HG02970 (cell line): ENCODE data around the gene SLC39A1.
A peak's percentile ranks its signal among the peaks of the same experiment; 100 is the strongest.
"Not testable (repeated sequence)": the region's sequence is repeated elsewhere in the genome, so short reads cannot be mapped to it uniquely, and the experiment has no call there.

Experiments
- ATAC-seq: cut with Tn5 transposase; IDR thresholded peaks from one replicate; pipeline ENCODE4 v1.9.1; 2021; ENCODE audit warnings: mild to moderate bottlenecking, moderate library complexity, moderate number of reproducible peaks; ENCODE audit not compliant: unreplicated experiment, low FRiP score

The SLC39A1 gene, protein sequence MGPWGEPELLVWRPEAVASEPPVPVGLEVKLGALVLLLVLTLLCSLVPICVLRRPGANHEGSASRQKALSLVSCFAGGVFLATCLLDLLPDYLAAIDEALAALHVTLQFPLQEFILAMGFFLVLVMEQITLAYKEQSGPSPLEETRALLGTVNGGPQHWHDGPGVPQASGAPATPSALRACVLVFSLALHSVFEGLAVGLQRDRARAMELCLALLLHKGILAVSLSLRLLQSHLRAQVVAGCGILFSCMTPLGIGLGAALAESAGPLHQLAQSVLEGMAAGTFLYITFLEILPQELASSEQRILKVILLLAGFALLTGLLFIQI

GRCh38 chr1:153963030-153963849 lies at the start of gene SLC39A1:
Gene SLC39A1, minus strand, starts transcription at chr1:153963537. Its CDS starts 822 bp downstream, at chr1:153962715.
- ATAC-seq, result peak; percentile 31

DNA sequence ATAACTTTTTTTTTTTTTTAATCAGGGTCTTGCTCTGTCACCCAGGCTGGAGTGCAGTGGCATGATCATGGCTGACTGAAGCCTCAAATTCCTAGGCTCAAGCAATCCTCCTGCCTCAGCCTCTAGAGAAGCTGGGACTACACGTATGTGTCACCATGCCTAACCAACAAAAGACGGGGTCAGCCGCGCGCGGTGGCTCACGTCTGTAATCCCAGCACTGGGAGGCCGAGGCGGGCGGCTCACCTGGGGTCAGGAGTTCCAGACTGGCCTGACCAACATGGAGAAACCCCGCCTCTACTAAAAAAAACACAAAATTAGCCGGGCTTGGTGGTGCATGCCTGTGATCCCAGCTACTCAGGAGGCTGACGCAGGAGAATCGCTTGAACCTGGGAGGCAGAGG lies 49.2 kb upstream of the SLC39A1 start:
- ATAC-seq, result not testable (repeated sequence)

GRCh38 chr1:154012129-154012528 lies 48.8 kb upstream of the SLC39A1 start:
- ATAC-seq, result no peak

GRCh38 chr1:154006136-154006535 lies 42.8 kb upstream of the SLC39A1 start:
- ATAC-seq, result no peak

DNA sequence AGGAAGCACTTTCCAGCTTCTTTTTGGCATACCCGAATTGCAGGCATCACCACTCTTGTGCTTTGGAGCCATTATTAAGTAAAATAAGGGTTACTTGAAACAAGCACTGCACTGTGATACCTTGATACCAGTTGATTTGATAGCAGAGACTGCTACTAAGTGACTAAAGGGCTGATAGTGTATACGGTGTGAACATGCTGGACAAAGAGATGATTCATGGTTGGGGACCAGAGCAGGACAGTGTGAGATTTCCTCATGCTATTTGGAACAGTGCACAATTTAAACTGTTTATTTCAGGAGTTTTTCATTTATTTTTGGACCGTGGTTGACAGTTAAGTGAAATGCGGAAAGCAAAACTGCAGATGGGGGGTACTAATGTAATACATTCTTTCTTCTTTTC lies 37.1 kb upstream of the SLC39A1 start:
- ATAC-seq, result no peak

DNA sequence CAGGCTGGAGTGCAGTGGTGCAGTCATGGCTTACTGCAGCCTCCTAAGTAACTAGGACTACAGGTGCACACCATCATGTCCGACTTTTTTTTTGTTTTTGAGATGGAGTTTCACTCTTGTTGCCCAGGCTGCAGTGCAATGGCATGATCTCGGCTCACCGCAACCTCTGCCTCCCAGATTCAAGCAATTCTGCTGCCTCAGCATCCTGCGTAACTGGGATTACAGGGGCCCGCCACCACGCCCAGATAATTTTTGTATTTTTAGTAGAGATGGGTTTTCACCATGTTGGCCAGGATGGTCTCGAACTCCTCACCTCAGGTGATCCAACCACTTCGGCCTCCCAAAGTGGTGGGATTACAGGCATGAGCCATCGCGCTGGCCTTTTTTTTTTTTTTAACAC lies 33.5 kb upstream of the SLC39A1 start:
- not testable (repeated sequence) for ATAC-seq

GRCh38 chr1:153995640-153996039 lies 32.3 kb upstream of the SLC39A1 start:
- no peak for ATAC-seq

GRCh38 chr1:153995202-153995601 lies 31.9 kb upstream of the SLC39A1 start:
- ATAC-seq, result no peak

DNA sequence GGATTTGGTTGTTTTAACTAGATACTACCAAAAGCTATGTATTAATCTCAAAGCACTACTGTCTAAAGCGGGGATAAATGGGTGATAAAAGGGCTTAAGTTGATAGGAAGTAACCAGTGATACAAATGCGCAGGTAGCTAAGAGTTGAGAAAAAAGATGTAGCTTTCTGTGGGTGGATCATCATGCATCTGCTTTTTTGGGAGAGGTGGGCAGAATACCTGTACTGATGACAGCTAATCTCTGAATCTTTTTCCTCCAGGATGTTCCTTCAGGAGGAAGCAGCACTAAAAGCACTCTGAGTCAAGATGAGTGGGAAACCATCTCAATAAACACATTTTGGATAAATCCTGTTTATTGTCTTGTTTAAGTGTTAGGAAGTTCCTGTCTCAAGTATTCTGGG lies 28.5 kb upstream of the SLC39A1 start:
- no peak for ATAC-seq

DNA sequence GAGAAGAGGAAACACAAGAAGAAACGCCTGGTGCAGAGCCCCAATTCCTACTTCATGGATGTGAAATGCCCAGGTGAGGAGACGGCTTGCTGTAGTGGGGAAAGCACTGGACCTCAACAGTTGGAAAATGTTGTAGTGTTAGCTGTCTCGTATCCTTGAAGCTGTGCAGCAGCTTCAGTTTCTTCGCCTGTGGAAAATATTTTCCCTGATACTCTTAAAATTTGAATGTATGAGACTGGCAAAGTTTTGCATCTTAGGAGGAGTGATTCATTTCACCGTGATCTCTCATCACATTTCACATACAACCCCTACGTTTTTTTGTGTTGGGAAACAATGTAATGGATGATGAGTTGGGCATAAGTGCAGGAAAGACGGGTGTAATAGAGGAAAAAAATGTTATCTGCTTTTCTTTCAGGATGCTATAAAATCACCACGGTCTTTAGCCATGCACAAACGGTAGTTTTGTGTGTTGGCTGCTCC lies 27.9 kb upstream of the SLC39A1 start:
- ATAC-seq, result no peak

- ATAC-seq, result peak; percentile 66
Observed at GRCh38 chr1:153990468-153991150, 27.3 kb upstream of the SLC39A1 start, which contains the start of gene RPS27. Gene RPS27, plus strand, starts transcription at chr1:153990762. Its CDS starts 35 bp downstream, at chr1:153990797.

DNA sequence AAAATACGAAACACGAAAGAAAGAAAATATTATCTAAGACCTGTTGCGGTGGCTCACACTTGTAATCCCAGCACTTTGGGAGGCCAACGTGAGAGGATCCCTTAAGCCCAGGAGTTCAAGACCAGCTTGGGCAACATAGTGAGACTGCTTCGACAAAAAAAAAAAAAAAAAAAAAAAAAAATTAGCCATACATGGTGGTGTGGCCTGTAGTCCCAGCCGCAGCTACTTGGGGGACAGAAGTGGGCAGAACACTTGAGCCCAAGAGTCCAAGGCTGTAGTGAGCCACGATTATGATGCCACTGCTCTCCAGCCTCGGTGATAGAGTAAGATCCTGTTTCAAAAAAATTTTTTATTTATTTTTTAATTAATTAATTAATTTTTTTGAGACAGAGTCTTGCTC lies 24.3 kb upstream of the SLC39A1 start:
- ATAC-seq, result no peak

DNA sequence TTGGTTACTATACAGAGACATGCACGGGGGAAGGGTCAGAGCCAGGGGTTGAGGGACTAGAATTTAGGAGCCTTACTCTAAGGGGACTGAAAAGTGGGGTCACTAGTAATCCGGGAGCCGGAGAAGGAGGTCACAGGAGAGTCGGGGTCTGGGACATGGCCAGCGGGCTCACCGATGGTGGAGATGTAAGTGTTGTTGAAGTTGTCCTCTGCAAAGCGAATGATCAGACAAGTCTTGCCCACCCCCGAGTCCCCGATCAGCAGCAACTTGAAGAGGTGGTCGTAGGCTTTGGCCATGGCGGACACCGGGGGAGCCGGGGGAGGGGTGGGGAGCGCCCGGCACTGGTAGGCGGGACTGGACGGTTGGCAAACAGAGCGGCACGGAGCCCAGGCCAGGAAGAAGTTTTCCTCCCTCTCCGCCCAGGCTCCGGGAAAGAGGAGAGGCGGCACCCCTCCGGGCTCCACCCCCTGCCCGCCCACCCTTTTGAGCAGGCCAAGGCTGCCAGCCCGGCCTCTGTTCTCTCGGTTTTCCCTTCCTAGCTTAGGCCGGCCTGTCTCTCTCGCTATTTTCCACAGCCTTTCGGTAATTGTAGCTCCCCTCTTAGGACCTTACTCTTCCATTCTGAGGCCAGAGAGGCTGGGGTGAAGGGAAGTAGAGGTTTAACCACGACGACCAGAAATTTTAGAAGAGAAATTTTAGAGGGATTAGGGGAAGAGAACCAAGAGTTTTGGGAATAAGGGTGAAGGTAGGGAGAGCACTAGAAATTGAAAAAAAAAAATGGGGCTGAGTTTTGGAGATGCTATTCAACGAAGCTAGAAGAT lies 22.8 kb upstream of the SLC39A1 start, which contains the start of gene RAB13:
RAB13 (minus strand) TSS at position 399 of the 821 bp plus-strand sequence; CDS start at position 296, 103 bp downstream.
- no peak for ATAC-seq

- no peak for ATAC-seq
Observed at GRCh38 chr1:153985341-153985912, 22.1 kb upstream of the SLC39A1 start.

GRCh38 chr1:153984123-153984894 lies 21.0 kb upstream of the SLC39A1 start:
- no peak for ATAC-seq

- ATAC-seq, result not testable (repeated sequence)
Observed at GRCh38 chr1:153981735-153982134, 18.4 kb upstream of the SLC39A1 start.

DNA sequence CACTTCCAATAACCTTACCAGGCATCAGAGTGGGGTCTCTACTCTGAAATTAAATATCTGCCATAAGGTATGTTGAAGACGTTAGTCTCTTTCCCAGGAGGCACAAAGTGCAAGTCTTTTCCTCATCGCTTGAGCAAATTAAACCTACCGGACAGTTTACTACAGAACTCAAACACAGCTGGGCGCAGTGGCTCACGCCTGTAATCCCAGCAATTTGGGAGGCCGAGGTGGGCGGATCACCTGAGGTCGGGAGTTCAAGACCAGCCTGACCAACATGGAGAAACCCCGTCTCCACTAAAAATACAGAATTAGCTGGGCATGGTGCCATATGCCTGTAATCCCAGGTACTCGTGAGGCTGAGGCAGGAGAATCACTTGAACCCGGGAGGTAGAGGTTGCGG lies 15.8 kb upstream of the SLC39A1 start:
- ATAC-seq, result not testable (repeated sequence)

GRCh38 chr1:153978274-153978909 lies 15.1 kb upstream of the SLC39A1 start:
- no peak for ATAC-seq
